ENCODE data around the gene ZNF207. TPM values are rescaled to one million over a fixed set of nuclear protein-coding genes. Genes with fewer than 3 reads are reported as not detected.
A peak's percentile ranks its signal among the peaks of the same experiment; 100 is the strongest.

ZNF207 gene
- polyA plus RNA-seq, 2 of the 4 experiments (the other 2 are of a cell fraction) = 208 to 292 TPM

DNA sequence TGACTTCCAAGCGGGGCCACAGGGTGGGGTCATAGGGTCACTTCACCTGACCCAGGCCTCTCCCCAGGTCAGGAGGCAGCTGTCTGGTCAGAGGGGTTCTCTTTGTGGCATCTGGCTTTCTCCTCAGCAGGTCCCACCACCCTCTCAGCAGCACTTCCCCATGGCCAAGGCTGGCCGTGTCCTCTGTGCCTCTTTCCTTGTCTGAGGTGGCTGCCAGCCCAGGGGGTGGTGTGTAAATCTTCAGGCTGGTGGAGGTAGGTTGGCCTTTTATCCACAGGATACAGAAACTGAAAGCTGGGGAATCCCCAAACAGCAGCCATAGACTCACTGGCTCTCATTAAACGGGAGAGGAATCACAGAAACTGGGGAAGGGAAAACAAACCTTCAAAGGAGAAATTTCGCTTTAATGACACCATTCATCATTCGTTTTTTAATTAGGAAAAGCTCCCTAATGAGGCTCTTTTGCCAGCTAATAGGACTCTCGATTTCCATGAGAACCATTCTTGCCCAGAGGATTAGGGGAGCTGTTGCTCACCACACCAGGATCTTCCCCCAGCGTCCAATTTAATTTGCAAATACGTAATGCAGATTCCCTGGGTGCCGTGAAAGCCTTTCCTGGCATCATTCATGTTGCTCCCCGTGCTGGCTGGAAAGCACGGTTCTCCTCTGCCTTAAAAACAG lies 26.0 kb upstream of the ZNF207 start:
- no peak for FAIRE-seq

DNA sequence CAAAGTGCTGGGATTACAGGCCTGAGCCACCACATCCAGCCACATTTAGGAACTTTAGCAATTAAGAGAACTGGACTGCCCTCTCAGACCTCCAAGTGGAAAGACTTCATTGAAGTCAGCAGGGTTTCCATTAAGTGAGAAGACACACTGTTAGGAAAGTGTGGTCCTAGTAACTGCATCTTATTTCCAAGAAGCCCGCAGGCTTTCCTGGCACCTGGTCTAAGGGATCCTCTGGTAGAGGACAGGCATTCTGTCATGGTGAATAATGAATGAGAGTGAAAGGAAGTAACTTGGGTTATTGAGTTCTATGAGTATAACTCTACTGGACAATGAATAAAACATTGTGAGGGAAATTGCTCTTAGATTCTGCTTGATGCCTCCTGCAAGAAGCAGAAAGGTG lies 22.0 kb upstream of the ZNF207 start:
- no peak overlapping the region for H3K4me2 ChIP-seq
- DNase-seq (ENCODE audit: low read depth in 1 of 2, low spot score in 1 of 2) (no peak), ATAC-seq (no peak), FAIRE-seq (no peak)
- no peaks in the 10 kb centered on the region for H3K4me1 ChIP-seq
- 90% methylated on average over 1 of the region's 1 CpG for WGBS (ENCODE audit: missing lambda C conversion rate)
- H3K27ac ChIP-seq = no peak overlapping the region
- no peak overlapping the region for H3K4me3 ChIP-seq
- no peaks in the 10 kb centered on the region for H3K9me3 ChIP-seq
- TF ChIP-seq CEBPB (IDR thresholded peaks at IDR 0.05) = no peak
- TF ChIP-seq, protein P1, sequence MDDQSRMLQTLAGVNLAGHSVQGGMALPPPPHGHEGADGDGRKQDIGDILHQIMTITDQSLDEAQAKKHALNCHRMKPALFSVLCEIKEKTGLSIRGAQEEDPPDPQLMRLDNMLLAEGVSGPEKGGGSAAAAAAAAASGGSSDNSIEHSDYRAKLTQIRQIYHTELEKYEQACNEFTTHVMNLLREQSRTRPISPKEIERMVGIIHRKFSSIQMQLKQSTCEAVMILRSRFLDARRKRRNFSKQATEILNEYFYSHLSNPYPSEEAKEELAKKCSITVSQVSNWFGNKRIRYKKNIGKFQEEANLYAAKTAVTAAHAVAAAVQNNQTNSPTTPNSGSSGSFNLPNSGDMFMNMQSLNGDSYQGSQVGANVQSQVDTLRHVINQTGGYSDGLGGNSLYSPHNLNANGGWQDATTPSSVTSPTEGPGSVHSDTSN (IDR thresholded peaks at IDR 0.05) = no peak
- no peak for TF ChIP-seq ZSCAN20 (CRISPR knock-in tag; IDR thresholded peaks at IDR 0.05)
- no peak for TF ChIP-seq JUN (IDR thresholded peaks at IDR 0.05)
- no peak for TF ChIP-seq EHMT2 (IDR thresholded peaks at IDR 0.05; ENCODE audit: low read depth)
- no peak for TF ChIP-seq RARB (CRISPR knock-in tag; IDR thresholded peaks at IDR 0.05)
- no peak for TF ChIP-seq BHLHE40 (IDR thresholded peaks at IDR 0.05; ENCODE audit: low read depth, low read length)
- no peak for TF ChIP-seq MAZ (IDR thresholded peaks at IDR 0.05; ENCODE audit: borderline replicate concordance, low read depth, low read length)
- TF ChIP-seq, protein P2, sequence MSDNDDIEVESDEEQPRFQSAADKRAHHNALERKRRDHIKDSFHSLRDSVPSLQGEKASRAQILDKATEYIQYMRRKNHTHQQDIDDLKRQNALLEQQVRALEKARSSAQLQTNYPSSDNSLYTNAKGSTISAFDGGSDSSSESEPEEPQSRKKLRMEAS (IDR thresholded peaks at IDR 0.05) = no peak
- no peak for TF ChIP-seq SMC3 (IDR thresholded peaks at IDR 0.05)
- no peak for TF ChIP-seq TFCP2L1 (CRISPR knock-in tag; IDR thresholded peaks at IDR 0.05)
- TF ChIP-seq, protein P3, sequence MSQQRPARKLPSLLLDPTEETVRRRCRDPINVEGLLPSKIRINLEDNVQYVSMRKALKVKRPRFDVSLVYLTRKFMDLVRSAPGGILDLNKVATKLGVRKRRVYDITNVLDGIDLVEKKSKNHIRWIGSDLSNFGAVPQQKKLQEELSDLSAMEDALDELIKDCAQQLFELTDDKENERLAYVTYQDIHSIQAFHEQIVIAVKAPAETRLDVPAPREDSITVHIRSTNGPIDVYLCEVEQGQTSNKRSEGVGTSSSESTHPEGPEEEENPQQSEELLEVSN (IDR thresholded peaks at IDR 0.05; ENCODE audit: borderline replicate concordance, low read depth) = no peak
- no peak for TF ChIP-seq JUNB (IDR thresholded peaks at IDR 0.05)
- ChIA-PET POLR2A (no interaction called here), CTCF (interaction anchor here (0.5 to 3.6 kb wide), 5 partner anchors 8 to 135 kb away, joined by 3 to 35 read pairs (median 7); no protein-coding TSS in a partner anchor)

More for the DNA sequence above, 26.0 kb upstream of the ZNF207 start:
- Histone ChIP-seq H3K27ac (0 out of 6 replicates have a peak overlapping the region, but pooled peaks of 1 of the 2 experiments have one; percentile 11), H3K4me1 (no peaks in the 10 kb centered on the region), H3K4me2 (no peak overlapping the region), H3K4me3 (no peak overlapping the region), H3K9me3 (no peaks in the 10 kb centered on the region)
- DNase-seq (ENCODE audit: low read depth in 1 of 2, low spot score in 1 of 2) (no peak), ATAC-seq (no peak)
- TF ChIP-seq NR3C1 (IDR thresholded peaks at IDR 0.05) (no peak), GATA3 (IDR thresholded peaks at IDR 0.05; ENCODE audit: borderline replicate concordance) (no peak), RNF2 (IDR thresholded peaks at IDR 0.05; ENCODE audit: borderline replicate concordance, low read depth) (no peak), FOXS1 (CRISPR knock-in tag; IDR thresholded peaks at IDR 0.05) (no peak), CBX8 (IDR thresholded peaks at IDR 0.05) (no peak), NFE2L2 (conservative IDR thresholded peaks at IDR 0.05; ENCODE audit: low read length) (no peak), KDM1A (IDR thresholded peaks at IDR 0.05; ENCODE audit: low read depth) (no peak), ZSCAN20 (CRISPR knock-in tag; IDR thresholded peaks at IDR 0.05) (no peak), EP300 (IDR thresholded peaks at IDR 0.05) (no peak), EHF (CRISPR knock-in tag; IDR thresholded peaks at IDR 0.05) (no peak), CHD4 (IDR thresholded peaks at IDR 0.05; ENCODE audit: borderline replicate concordance) (no peak)
- TF ChIP-seq, protein P4, sequence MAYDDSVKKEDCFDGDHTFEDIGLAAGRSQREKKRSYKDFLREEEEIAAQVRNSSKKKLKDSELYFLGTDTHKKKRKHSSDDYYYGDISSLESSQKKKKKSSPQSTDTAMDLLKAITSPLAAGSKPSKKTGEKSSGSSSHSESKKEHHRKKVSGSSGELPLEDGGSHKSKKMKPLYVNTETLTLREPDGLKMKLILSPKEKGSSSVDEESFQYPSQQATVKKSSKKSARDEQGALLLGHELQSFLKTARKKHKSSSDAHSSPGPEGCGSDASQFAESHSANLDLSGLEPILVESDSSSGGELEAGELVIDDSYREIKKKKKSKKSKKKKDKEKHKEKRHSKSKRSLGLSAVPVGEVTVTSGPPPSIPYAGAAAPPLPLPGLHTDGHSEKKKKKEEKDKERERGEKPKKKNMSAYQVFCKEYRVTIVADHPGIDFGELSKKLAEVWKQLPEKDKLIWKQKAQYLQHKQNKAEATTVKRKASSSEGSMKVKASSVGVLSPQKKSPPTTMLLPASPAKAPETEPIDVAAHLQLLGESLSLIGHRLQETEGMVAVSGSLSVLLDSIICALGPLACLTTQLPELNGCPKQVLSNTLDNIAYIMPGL (CRISPR knock-in tag; IDR thresholded peaks at IDR 0.05; ENCODE audit: borderline replicate concordance) = no peak
- TF ChIP-seq, protein P5, sequence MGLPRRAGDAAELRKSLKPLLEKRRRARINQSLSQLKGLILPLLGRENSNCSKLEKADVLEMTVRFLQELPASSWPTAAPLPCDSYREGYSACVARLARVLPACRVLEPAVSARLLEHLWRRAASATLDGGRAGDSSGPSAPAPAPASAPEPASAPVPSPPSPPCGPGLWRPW (IDR thresholded peaks at IDR 0.05) = no peak
- ChIA-PET POLR2A (no interaction called here), CTCF (interaction anchor here (0.9 to 11.1 kb wide), 5 partner anchors 12 to 120 kb away, joined by 3 to 259 read pairs (median 6); no protein-coding TSS in a partner anchor)
- WGBS (ENCODE audit: missing lambda C conversion rate) = 50% methylated on average over 11 of the region's 11 CpGs
